ENCODE measurements around the gene CCDC8. TPM values are rescaled to one million over a fixed set of nuclear protein-coding genes. Genes with fewer than 3 reads are reported as not detected.

Gene CCDC8
- total and polyA plus RNA-seq, 2 donors (not counting 3 experiments of a cell fraction or from before 2014, with no cell fraction given) = 0.18 to 0.75 TPM

DNA sequence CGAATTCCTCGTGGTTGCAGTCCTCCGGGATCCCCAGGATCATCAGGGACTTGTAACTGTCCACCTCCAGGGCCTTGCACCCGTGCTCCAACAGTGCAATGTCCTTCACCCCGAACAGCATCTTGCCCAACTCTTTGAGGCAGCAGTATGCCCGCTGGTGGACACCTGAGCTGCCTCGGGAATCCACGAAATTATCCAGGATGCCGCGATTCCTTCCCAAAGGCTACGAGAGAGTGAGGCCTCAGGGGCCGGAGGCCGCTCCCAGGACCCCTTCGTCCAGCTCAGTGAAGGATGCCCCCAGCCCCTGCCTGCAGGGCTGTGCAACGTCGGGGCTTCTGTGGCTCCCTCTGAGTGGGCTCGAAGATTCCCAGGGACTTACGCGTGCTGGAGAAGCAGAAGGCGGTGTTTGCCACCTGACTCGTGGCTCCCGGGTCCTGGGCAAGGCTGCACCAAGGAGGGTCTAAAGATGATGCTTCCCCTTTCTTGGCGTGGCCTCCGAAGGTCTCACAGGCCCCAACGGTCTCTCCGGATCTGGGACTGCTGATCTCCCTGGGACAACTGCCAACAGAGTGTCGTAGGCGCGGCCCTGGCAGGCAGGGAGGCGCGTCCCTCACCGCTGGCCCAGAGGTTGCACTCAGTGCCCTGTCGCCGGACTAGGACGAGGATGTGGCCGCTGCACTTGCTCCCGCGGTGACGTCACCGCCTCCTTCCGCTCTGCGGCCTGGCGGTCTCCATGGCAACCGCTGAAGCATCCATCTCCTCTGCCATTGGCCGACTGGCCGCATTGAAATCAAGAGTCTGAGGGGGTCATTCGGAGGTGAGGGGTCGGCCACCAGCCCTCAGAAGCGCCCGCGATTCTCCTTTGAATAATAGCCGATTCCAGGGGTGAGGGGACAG lies 15.1 kb upstream of the CCDC8 start, which contains the start of gene PNMA8C:
PNMA8C (minus strand) TSS at position 698 of the 897 bp plus-strand sequence; CDS start at position 121, 577 bp downstream.
- H3K27ac ChIP-seq (ENCODE audit: insufficient read depth, low read depth, low read length) = no peak within 1 kb of the TSS
- CTCF ChIA-PET = no interaction called here
- H3K9ac ChIP-seq (replicated peaks; ENCODE audit: extremely low read depth, insufficient read depth, low read length) = no peak within 1 kb of the TSS
- H3K27me3 ChIP-seq (ENCODE audit: control insufficient read depth in 2 of 2, insufficient read depth in 2 of 2, low read length in 2 of 2) = peaks cover 22 to 34% of the 10 kb centered on the region in 2 experiments
- DNase-seq (ENCODE audit: low read depth, low spot score) (peak; percentile 38), FAIRE-seq (peak; percentile 78)
- intact Hi-C loops (cut with micrococcal nuclease) (no loop called here), dilution Hi-C loops (cut with MboI; ENCODE audit: extremely low pct_ligation_motif_present, low sequenced_read_pairs) (no loop called here)
- POLR2A ChIA-PET = no interaction called here
- H2AFZ ChIP-seq (ENCODE audit: low read depth, low read length) = peak within 1 kb of the TSS; percentile 69
- no TSS peak for BruUV-seq (replicated peaks)
- TF ChIP-seq MYC (IDR thresholded peaks at IDR 0.05; ENCODE audit: low read depth, low read length) (no peak), JUN (IDR thresholded peaks at IDR 0.05; ENCODE audit: borderline replicate concordance, insufficient read depth, insufficient read length, low read depth) (peak; percentile 13), POLR2A (IDR thresholded peaks at IDR 0.05; ENCODE audit: low read depth, low read length) (no peak), EZH2 (IDR thresholded peaks at IDR 0.05; ENCODE audit: borderline replicate concordance, low read depth, low read length, severe bottlenecking) (no peak), POLR2AphosphoS5 (IDR thresholded peaks at IDR 0.05; ENCODE audit: insufficient read depth, low read depth, low read length) (no peak)
- TF ChIP-seq, protein P1, sequence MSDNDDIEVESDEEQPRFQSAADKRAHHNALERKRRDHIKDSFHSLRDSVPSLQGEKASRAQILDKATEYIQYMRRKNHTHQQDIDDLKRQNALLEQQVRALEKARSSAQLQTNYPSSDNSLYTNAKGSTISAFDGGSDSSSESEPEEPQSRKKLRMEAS (IDR thresholded peaks at IDR 0.05; ENCODE audit: insufficient read depth, insufficient read length) = no peak
- no peaks in the 10 kb centered on the region for H3K9me1 ChIP-seq (replicated peaks; ENCODE audit: control insufficient read depth, extremely low read depth, insufficient read depth, low read length)
- no peaks in the 10 kb centered on the region for H4K20me1 ChIP-seq (replicated peaks; ENCODE audit: control insufficient read depth, extremely low read depth, insufficient read depth, low read length)
- peaks cover 6% of the 10 kb centered on the region for H3K4me1 ChIP-seq (ENCODE audit: control insufficient read depth, extremely low read depth, insufficient read depth, low read length)
- H3K9me3 ChIP-seq (replicated peaks; ENCODE audit: control insufficient read depth, insufficient read depth, low read length) = no peaks in the 10 kb centered on the region
- H3K36me3 ChIP-seq (ENCODE audit: control insufficient read depth in 2 of 2, extremely low read depth in 1 of 2, insufficient read depth in 2 of 2, low read length in 2 of 2) = no peaks in the 10 kb centered on the region
- H3K4me3 ChIP-seq (replicated peaks in 1 of 3; ENCODE audit: insufficient read depth in 1 of 3, low read depth in 1 of 3, low read length in 3 of 3) = no peak within 1 kb of the TSS
- H3K4me2 ChIP-seq (ENCODE audit: insufficient read depth, low read length) = peak within 1 kb of the TSS; percentile 18
- H3K79me2 ChIP-seq (ENCODE audit: control insufficient read depth, insufficient read depth, low read length) = no peaks in the 10 kb centered on the region

DNA sequence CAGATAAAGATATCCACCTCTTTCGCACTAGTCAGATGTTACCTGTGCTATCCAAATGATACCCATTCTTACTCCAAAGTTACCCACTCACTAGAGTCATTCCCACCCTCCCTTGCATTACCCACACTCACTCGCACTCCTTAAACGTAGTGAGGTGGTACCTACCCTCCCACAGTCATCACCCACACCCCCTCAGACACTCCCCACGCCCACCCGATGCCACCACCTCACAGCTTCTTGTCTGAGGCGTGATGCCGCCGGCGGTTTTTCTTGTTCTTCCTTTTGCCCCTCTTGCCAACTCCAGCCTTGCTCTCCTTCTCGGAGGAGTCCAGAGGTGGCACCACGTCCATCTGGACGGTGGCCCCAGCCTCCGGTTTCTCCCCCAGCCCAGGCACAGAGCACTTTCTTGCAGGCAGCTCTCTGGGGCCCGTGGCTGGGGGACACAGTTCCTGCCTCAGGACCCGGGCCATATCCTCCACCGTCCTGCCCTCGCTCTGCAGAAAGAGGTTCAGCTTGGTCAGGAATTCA lies 14.2 kb upstream of the CCDC8 start:
- no peaks in the 10 kb centered on the region for H3K9me1 ChIP-seq (replicated peaks; ENCODE audit: control insufficient read depth, extremely low read depth, insufficient read depth, low read length)
- no peaks in the 10 kb centered on the region for H3K79me2 ChIP-seq (ENCODE audit: control insufficient read depth, insufficient read depth, low read length)
- H3K27ac ChIP-seq (ENCODE audit: insufficient read depth, low read depth, low read length) = no peak overlapping the region
- no peaks in the 10 kb centered on the region for H4K20me1 ChIP-seq (replicated peaks; ENCODE audit: control insufficient read depth, extremely low read depth, insufficient read depth, low read length)
- no peak for DNase-seq (ENCODE audit: low read depth, low spot score)
- H3K9ac ChIP-seq (replicated peaks; ENCODE audit: extremely low read depth, insufficient read depth, low read length) = no peak overlapping the region
- intact Hi-C loops (cut with micrococcal nuclease) = no loop called here
- dilution Hi-C loops (cut with MboI; ENCODE audit: extremely low pct_ligation_motif_present, low sequenced_read_pairs) = no loop called here
- TF ChIP-seq FOS (IDR thresholded peaks at IDR 0.05; ENCODE audit: borderline replicate concordance, insufficient read depth, low read length) (no peak), EZH2 (IDR thresholded peaks at IDR 0.05; ENCODE audit: borderline replicate concordance, low read depth, low read length, severe bottlenecking) (peak; percentile 12)
- ChIA-PET CTCF (no interaction called here), POLR2A (no interaction called here)
- no peak overlapping the region for H2AFZ ChIP-seq (ENCODE audit: low read depth, low read length)
- no TSS peak for BruUV-seq (replicated peaks)
- H3K4me3 ChIP-seq (replicated peaks in 1 of 3; ENCODE audit: insufficient read depth in 1 of 3, low read depth in 1 of 3, low read length in 3 of 3) = no peak overlapping the region
- no peaks in the 10 kb centered on the region for H3K36me3 ChIP-seq (ENCODE audit: control insufficient read depth in 2 of 2, extremely low read depth in 1 of 2, insufficient read depth in 2 of 2, low read length in 2 of 2)
- peaks cover 6% of the 10 kb centered on the region for H3K4me1 ChIP-seq (ENCODE audit: control insufficient read depth, extremely low read depth, insufficient read depth, low read length)
- no peak overlapping the region for H3K4me2 ChIP-seq (ENCODE audit: insufficient read depth, low read length)
- H3K9me3 ChIP-seq (replicated peaks; ENCODE audit: control insufficient read depth, insufficient read depth, low read length) = no peaks in the 10 kb centered on the region
- peaks cover 22 to 34% of the 10 kb centered on the region in 2 experiments for H3K27me3 ChIP-seq (ENCODE audit: control insufficient read depth in 2 of 2, insufficient read depth in 2 of 2, low read length in 2 of 2)
- FAIRE-seq = no peak
